GM18507 (cell line): ENCODE measurements around the gene SLX9.

ENCODE experiments used
- DNase-seq: peaks from one replicate; pipeline ENCODE4 v3.0.0; 2011; ENCODE audit warnings: low read depth; ENCODE audit not compliant: insufficient read length; ENCODE audit errors: extremely low spot score
- FAIRE-seq: peaks from 2 replicates; lab custom pipeline; 2011; peaks lifted over from hg19 to GRCh38; lab: Jason Lieb, UNC

Gene SLX9

GRCh38 chr21:44954281-44954771, 14.5 kb downstream of the SLX9 start:
- FAIRE-seq, result no peak
- no peak for DNase-seq

DNA sequence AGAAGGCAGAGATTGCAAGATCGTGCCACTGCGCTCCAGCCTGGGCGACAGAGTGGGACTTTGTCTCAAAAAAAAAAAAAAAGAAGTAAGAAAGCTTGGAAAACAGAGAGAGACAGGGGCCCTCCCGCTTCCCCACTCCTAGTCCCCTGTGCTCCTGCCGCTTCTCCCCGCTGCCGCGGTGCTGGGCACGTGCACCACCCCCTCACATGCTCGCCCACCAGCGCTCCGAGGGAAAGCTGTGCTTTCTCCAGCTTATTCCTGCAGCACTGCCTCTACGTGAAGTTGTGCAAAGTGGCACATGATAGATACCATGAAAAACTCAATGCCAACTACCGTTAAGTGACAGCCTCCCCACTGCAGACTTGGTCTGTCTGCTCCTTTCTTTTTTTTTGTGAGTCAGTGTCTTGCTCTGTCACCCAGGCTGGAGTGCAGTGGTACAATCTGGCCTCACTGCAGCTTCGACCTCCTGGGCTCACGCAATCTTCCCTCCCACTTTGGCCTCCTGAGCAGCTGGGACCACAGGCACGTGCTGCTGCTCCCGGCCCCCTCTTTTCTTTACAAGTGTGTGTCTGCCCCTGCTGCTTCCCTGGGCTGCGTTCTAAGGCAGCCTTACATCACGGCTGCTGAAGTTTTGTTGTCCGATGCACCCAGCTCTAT, 15.4 kb downstream of the SLX9 start:
- FAIRE-seq (no peak), DNase-seq (no peak)

GRCh38 chr21:44955798-44956175, 16.0 kb downstream of the SLX9 start:
- FAIRE-seq (no peak), DNase-seq (no peak)

DNA sequence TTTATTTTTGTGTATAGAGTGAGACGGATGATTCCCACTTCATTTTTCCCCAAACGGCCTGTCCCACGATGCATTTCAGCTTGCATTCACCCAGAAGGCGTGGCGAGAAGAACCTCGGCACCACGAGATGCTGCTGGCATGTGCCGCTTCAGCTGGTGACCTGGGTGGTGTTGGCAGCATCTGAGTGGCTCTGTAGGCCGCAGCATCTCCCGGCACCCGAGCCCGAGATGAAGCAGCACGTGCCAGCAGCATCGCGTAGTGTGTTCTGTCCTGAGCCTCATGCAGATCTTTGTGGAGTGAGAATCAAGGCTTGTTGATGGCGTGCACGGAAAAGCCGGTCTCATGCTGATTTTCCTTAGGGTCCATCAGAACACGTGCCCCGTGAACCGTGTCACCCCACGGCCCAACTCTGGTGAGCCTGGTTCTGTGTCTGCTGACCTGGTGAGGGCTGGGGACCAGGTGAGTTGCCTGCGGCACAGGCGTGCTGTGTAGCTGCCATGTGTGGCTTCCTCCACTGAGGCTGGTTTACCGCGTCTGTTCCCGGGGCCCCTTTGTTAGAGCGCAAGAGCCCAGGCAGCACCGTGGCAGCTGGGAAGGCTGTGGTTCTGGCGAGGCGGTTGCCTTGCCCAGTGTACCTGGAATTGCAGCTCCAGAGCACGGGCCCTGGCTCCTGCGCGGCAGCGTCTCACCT, 16.7 kb downstream of the SLX9 start:
- DNase-seq, result no peak
- no peak for FAIRE-seq

DNA sequence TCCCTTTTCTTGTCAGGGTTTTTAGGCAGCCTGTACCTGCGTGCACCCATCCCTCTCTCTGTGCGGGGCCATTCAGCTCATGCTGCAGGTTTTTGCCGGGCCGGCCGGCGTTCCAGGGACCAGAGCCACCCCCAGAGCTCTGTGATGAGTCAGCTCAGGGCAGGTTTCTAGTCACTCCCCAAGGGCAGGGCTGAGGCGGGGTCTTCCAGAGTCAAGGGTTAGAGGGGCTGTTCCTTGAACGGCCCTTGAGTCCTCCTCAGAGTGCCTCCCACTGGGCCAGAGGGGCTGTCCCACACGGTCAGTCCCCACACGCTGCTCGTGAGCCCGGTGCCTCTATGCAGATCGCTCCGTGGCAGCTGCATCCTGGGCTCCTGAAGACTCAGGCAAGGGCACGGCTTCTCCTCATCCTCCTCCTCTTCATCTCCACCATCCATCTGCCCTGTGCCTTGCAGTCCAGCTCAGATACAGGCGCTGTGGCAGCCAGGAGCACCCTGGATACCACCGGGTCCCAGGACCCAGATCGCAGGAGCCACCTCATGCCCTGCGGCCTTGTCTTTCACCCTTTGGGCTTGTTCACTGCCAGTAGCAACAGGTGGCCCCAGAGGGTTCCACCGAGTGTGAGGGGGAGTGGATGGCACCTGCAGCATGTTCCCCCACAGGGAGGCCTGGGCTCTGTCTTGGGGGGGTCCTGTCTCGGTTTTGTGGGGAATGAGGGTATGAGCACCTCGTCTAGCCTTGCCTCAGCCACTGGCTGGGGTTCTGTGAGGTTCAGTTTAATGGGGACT, 17.4 kb downstream of the SLX9 start:
- DNase-seq, result no peak
- FAIRE-seq, result no peak

- FAIRE-seq (no peak), DNase-seq (no peak)
Observed at GRCh38 chr21:44957901-44958451, 18.1 kb downstream of the SLX9 start.

DNA sequence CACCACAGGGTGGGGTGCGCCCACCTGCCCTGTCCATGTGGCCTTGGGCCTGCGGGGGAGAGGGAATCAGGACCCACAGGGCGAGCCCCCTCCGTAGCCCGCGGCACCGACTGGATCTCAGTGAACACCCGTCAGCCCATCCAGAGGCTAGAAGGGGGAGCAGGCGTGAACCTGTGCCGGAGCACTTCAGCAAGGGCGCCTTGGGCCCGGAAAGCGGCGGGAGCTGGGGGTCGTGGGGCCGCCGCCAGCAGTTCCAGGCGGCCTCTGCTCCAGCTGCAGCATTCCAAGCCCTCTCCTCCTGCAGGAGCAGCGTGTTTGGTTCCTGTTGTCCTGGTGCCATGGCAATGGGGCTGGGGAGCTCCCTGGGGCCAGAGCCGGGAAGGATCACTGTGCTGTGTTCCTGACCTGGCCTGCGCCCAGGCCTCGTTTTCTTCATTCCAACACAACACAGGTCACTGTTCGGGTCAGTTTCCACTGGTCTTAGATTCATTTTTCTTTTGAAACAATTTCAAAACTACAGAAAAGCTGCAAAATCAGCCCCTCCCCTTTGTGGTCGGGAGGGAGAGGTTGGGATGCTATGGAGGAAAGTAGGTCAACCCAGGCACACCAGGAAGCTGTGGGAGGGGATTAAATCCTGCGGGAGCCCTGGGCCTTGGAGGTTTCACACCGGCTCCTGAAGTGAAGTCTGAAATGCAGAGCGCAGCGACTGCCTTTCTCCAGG, 18.8 kb downstream of the SLX9 start:
- no peak for FAIRE-seq
- DNase-seq, result no peak

- FAIRE-seq (no peak), DNase-seq (no peak)
Observed at GRCh38 chr21:44959376-44960091, 19.7 kb downstream of the SLX9 start.

DNA sequence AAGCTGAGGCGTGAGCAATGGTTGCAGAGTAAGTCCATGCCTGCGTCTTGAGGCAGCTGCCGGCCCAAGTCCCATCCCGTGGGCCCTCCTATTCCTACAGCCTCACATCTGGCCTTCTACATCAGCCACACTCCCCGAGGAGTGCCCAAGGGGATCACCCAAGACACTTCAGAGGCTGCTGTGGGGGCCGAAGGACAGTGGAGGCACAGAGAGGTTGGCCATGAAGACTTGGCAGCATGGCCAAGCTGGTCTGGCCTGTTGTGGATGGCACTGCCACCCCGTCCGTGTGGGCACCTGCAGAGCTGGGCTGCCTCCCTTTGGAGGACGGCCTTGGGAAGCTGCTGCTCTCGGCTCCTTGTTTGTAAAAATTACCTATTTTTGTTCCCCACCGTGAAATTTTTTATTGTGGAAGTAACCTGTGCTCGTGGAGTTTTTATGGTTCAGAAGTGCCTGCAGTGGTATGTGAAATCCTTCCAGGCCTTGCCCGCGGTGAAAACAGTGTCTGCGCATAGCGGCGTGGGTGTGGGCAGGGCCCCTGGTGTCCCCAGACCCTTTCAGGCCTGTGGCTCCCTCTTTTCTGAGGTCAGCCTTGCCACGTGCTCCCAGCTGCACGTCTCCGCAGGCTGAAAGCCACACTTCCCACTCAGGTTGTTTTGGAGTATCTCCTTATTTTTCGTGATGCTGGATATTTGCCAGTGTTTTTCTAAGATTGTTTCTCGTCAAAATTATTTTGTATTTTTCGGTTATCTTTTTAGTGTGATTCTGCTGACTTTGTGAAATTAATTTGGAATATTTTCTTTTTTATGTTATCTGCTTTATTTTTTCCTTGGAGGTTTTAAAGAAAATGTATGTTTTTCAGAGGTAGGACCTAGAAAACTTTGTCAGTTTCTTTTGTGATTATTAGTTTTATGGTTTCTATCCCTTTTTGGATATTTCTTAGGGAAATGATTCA, 20.6 kb downstream of the SLX9 start:
- FAIRE-seq, result no peak
- no peak for DNase-seq

DNA sequence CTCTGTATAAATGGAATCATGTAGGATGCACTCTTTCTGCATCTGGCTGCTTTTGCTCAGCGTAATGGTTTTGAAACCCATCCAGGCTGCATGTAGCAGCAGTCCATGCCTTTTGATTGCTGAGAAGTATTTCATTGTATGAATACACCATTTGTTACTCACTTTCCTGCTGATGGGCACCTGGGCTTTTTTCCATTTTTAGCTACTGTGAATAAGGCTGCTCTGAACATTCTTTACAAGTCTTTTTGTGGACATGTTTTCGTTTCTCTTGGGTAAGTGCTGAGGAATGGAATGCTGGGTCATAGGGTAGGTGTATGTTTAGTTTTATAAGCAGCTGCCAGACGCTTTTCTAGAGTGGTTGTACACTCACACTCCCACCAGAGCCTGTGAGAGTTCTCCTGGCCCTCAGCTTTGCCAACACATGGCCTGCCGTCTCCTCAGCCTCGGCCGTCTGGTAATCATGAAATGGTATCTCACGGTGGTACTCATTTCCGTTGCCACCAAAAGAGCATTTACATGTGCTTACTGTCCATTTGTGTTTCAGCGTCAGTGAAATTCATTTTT, 22.7 kb downstream of the SLX9 start:
- no peak for FAIRE-seq

GRCh38 chr21:44964381-44964780, 24.6 kb downstream of the SLX9 start:
- no peak for DNase-seq
- FAIRE-seq, result no peak

More for the DNA sequence above, 22.7 kb downstream of the SLX9 start:
- no peak for DNase-seq

DNA sequence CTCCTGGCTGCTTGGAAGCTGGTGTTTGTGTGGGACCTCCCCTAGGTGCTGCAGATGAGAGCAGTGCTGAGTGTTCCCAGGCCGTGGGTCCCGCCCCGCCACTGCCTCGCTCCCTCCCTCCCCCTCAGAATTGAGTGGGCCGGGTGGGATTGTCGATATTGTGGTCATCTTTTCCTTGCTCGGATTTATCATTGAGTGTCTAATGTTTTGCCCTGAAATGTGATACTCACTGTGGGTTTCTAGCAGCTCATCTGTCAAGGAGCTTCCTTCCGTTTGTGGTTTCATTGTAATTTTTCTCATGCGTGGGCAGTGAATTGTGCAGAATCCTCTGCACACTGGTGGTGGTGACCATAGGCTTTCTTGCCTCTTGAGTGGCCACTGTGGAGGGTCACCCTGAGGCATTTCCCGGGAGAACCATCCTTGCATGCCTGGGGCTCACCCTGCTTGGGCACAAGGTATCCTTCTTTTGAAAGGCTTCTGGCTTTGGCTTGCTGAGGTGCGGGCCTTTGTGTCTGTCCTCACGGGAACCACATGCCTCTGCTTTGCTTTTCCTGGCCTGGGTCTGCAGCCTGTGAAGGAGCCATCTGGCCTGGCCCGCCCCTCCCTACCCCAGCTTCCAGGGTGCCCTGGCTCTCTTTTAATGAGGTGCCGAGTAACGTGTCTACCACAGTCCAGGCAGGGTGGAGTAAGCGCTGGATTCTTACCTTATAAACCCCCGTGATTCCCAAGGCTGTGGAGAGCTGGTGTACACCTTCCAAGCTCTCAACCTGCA, 25.6 kb downstream of the SLX9 start:
- no peak for DNase-seq
- peak; percentile 18 for FAIRE-seq

DNA sequence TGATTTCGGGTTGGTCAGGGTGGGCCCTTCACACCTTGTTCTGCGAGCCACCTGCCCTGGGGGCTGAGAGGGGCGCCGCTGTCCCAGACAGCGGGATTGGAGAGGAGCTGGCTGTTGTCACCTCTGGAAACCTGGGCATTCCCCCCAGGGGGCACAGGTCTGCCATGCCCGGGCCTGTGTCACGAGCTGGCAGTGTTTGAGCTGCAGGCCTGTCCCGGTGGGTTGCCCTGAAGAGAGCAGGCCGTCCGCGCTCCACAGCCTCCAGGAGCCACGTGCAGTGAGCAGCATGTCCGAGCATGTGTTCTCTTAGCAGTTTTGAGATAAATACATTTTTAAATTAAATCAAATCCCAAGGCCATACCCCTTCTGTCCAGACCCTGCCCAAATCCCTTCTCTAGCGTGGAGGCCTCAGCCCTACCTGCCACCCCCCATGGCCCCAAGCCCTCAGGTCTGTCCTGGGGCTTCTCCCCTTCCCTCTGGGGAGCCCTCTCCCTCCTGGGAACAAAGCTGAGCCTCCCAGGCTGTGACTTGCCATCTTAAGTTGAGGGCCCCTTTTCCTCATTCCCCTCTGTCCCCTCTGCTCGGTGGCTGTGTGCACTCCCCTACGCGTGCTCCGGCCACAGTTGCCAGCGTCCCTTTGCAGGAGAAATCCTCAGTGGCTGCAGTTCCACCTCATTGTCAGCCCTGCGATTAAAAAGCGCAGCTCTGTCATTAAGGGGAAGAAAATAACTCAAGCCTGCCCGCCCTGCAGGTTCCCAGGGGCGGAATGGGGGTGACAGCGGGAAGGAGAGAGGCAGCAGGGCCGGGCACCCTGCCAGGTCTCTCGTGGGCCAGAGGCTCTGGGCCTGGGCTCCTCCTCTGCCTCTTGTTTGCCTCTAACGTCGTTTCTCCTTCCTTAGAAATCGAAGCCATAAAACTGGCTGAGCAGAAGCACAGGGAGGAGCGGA, 26.6 kb downstream of the SLX9 start:
- FAIRE-seq (no peak), DNase-seq (no peak)

- no peak for DNase-seq
- no peak for FAIRE-seq
Observed at GRCh38 chr21:44967082-44968047, 27.5 kb downstream of the SLX9 start.
